HFF-Myc (cell line): Measurements from ENCODE around the gene AGBL5.
A peak's percentile ranks its signal among the peaks of the same experiment; 100 is the strongest.

Experiments
- DNase-seq: peaks from one replicate; pipeline ENCODE4 v3.0.0-alpha.2; 2011; ENCODE audit warnings: low read depth; ENCODE audit errors: extremely low read depth
- H3K4me3 ChIP-seq: replicated peaks from 2 replicates; pipeline ENCODE4 v1.5.1; 2011; ENCODE audit warnings: low read depth, mild to moderate bottlenecking, control low read depth, low read length
- CTCF ChIP-seq: IDR thresholded peaks from 2 replicates; pipeline ENCODE4 v1.5.1; 2012; ENCODE audit warnings: mild to moderate bottlenecking, low read depth, low read length, control low read depth; ENCODE audit errors: missing control alignments

AGBL5 gene

GRCh38 chr2:27032495-27033252 lies 18.8 kb upstream of the AGBL5 start, which contains the start of gene TMEM214:
Gene TMEM214, plus strand, starts transcription at chr2:27032965. Its CDS starts 51 bp downstream, at chr2:27033016.
- H3K4me3 ChIP-seq: peak within 1 kb of the TSS; percentile 99
- no peak for TF ChIP-seq CTCF
- peak; percentile 26 for DNase-seq

- H3K4me3 ChIP-seq: peak overlapping the region; percentile 99
- no peak for TF ChIP-seq CTCF
Measured at GRCh38 chr2:27033253-27033852, 18.1 kb upstream of the AGBL5 start.

GRCh38 chr2:27038012-27038411 lies 13.5 kb upstream of the AGBL5 start:
- no peak for TF ChIP-seq CTCF
- no peak overlapping the region for H3K4me3 ChIP-seq
- DNase-seq: no peak

More at GRCh38 chr2:27033253-27033852, 18.1 kb upstream of the AGBL5 start:
- DNase-seq: no peak

- DNase-seq: no peak
- no peak for TF ChIP-seq CTCF
Measured at GRCh38 chr2:27038631-27039339, 12.7 kb upstream of the AGBL5 start.

GRCh38 chr2:27039426-27039825 lies 12.0 kb upstream of the AGBL5 start:
- no peak overlapping the region for H3K4me3 ChIP-seq
- no peak for TF ChIP-seq CTCF
- no peak for DNase-seq

More at GRCh38 chr2:27038631-27039339, 12.7 kb upstream of the AGBL5 start:
- H3K4me3 ChIP-seq: no peak overlapping the region

- DNase-seq: no peak
- no peak for TF ChIP-seq CTCF
Measured at GRCh38 chr2:27039871-27040270, 11.6 kb upstream of the AGBL5 start.

More at GRCh38 chr2:27039871-27040270, 11.6 kb upstream of the AGBL5 start:
- no peak overlapping the region for H3K4me3 ChIP-seq
